Left ventricle myocardium superior (tissue), 1 donor: Measurements from ENCODE around the gene LTBP1. TPM values are rescaled to one million over a fixed set of nuclear protein-coding genes. Genes with fewer than 3 reads are reported as not detected.
A peak's percentile ranks its signal among the peaks of the same experiment; 100 is the strongest.

Experiments used
- ATAC-seq: fragments of 200-7000 bp; cut with Tn5 transposase; one replicate; pipeline ENCODE4 v1.9.1; 2020; ENCODE audit warnings: mild to moderate bottlenecking, moderate library complexity
- DNase-seq: peaks from one replicate; pipeline ENCODE4 v3.0.0-alpha.2; 2020
- intact Hi-C: fragments of 100-400 bp; cut with micrococcal nuclease; formaldehyde crosslinking; loops from one replicate; pipeline ENCODE4 v1.11.0; 2022
- total RNA-seq: library from RNA; stranded (reverse); fragmentation: NEBNext Ultra II Directional; extraction: Animal tissue kit (Norgen Biotek cat#: 25700); gene quantifications from one replicate; pipeline ENCODE4 v1.2.1, GENCODE V29; 2021
- donor health status: DM: no; HTN: yes; CAD: no; lungs with severe emphysema.

The LTBP1 gene
- total RNA-seq, 1 donor from 2014 or later: 72.5 TPM

DNA sequence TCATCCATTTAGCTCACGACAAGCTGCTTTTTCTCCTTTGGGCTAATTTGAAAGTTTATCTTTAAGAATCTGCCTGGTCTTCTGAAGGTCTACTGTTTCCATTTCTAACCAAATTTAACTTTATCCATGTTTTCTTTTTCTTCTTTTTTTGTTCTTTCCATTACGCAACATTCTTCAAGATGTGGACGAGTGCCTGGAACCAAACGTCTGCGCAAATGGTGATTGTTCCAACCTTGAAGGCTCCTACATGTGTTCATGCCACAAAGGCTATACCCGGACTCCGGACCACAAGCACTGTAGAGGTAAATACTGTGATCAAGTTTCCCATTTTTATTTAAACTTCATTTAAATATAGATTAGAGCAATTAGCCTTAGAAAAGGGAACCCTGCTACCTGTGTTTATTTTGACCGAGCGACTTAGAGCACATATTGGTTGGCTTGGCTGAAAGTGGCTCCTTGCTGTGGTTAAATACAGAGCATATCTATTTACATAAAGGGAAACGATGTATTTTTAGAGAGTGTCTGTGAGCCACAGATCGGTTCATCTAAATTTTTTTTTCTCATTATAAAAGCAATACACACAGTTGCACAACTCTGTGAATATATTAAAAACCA is 346.3 kb downstream of the LTBP1 start:
- intact Hi-C loops: no loop called here
- ATAC-seq: peak; percentile 27

DNA sequence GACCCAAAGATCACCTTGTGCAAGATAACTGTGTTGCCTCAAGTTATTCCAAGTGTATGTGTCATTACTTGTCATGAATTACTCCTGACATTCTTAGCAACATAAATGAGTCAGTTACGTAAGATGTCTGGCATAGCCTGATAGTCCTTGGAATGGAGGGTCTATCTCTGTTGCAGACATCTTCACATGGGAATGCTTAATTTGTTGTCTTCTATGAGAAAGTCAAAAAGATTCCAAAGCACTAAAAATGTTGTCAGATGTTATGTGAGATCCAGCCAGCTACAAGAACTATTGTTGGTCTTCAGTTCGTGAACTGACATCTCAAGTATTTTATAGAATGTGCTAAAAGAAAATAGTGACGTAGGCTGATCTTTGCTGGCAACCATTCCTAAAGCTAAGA is 351.5 kb downstream of the LTBP1 start:
- ATAC-seq (peak; percentile 39), DNase-seq (no peak)
- intact Hi-C loops: no loop called here

More for the DNA sequence above, 346.3 kb downstream of the LTBP1 start:
- no peak for DNase-seq

GRCh38 chr2:33301355-33301754 is 354.6 kb downstream of the LTBP1 start:
- intact Hi-C loops: no loop called here

DNA sequence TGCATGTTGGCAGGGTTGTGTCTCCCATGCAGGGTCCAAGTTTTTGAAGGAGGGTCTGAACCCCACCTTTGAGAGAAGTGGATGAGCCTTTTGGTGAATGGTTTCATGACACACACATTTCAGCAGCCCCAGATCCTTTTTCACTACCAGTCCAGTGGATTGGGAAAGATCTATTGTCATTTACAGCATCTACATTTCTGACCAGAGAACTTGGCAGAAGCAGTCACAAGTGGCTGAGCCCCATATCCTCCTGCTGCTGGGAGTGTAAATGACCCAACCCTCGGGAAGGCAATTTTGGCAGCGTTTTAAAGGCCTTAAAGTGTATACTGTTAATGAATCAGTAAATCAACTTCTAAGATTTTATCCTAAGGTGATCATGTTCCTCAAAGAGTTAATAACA is 355.6 kb downstream of the LTBP1 start:
- intact Hi-C loops: no loop called here
- ATAC-seq (no peak), DNase-seq (no peak)

More at GRCh38 chr2:33301355-33301754, 354.6 kb downstream of the LTBP1 start:
- DNase-seq: no peak
- no peak for ATAC-seq

GRCh38 chr2:33304032-33304864 is 357.5 kb downstream of the LTBP1 start:
- intact Hi-C loops: no loop called here
- no peak for DNase-seq
- peak; percentile 65 for ATAC-seq

DNA sequence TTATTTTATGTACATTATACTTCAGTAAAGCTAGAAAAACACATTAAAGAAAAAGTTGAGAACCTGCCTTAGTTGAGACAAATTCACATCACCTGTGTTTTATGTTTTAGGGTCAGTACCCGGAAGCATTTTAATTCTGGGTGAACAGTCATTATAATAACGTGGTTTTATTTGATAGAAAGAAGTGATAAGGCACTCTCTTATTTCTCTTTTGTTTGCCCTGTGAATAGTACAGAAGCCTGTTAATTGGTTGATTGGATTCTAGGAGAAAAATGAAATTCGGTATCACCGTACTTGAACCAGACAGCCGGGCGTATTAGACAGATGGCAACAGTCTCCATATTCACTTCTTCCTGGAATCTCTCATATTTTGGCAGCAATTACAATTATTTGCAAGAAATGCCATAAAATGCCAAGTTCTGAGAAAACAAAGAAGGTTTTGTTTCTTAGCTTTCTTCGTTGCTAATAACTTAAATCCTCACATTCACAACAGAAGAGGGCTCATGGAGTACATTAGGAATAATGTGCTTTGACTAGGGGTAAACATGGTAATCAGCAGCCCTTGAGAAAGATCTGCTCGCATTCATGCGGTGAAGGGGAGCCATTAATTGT is 361.0 kb downstream of the LTBP1 start:
- DNase-seq (no peak), ATAC-seq (peak; percentile 44)
- intact Hi-C loops: no loop called here

DNA sequence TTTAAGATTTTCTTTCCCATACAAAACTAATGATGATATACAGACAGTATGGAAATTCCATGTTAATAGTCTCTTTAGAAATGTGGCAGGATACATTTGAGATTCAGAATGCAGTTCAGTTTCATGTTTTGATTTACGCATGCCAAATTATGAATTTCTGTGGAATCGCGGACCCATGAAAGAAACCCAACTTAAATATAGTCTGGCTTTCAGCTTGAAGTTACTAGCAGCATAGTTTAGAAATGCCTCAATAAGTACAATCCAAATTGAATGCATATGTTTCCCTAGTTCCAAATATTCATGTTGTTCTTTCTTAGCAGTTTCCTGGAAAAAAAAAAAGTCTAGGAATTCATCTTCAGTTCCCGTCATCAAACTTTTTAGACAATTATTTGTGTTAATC is 365.6 kb downstream of the LTBP1 start:
- no peak for DNase-seq
- intact Hi-C loops: no loop called here
- no peak for ATAC-seq

DNA sequence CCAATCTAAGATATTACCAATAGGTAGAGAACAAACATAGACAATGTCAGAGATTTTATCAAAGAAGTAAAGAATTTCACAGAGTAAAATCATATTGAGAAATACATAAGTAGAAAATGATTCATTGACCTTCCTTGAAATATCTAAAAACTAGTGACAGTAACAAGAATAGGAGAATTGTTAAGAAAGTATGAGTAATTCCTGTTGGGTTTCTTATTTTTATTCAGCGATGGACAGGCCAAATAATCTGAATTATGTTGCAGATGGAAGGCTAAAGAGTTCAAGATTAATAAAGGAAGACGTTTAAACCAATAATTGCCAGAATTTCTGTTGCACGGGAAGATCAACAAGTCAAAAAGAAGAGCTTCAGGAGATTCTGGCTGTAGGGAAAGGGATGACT is 366.3 kb downstream of the LTBP1 start:
- intact Hi-C loops: no loop called here
- no peak for ATAC-seq

DNA sequence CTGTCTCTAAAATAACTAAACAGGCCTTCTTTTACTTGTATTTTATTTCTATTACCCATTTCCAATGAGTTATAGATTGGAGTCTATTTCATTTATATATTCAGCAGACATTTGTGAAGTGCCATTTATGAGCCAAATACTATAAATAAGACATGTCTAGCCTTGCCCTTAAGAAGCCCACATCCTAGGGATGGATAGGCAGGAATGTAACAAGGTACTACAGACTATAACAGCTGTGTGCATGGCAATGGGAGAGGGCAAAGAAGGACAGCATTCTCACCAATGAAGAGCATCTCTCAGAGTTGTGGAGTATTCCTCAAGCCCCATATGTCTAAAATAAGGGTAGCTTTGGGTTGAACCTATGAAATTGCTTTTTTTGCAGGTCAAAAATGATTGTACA is 367.8 kb downstream of the LTBP1 start:
- DNase-seq (no peak), ATAC-seq (no peak)
- intact Hi-C loops: no loop called here

More for the DNA sequence above, 366.3 kb downstream of the LTBP1 start:
- DNase-seq: no peak

DNA sequence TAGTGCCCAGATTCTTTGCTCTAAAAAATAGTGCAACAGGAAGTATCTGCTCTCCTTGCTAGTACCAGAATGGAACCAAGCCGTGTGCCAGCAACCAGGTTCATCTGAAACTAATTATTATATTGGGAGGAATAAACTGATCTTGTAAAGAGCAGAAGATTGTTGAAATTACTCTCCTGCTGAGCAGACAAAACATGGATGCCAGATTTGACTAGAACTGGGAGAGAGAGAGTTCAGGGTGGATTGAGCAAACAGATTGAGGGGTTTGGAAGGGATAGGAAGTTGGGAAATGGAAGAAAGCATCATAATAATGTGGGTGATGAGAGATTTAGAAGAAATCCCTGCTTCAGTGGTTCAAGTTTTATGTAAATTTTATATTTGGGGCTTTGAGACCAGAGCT is 369.6 kb downstream of the LTBP1 start:
- intact Hi-C loops: no loop called here
- ATAC-seq (no peak), DNase-seq (no peak)

GRCh38 chr2:33317369-33318007 is 370.7 kb downstream of the LTBP1 start:
- DNase-seq (no peak), ATAC-seq (peak; percentile 76)
- intact Hi-C loops: no loop called here

DNA sequence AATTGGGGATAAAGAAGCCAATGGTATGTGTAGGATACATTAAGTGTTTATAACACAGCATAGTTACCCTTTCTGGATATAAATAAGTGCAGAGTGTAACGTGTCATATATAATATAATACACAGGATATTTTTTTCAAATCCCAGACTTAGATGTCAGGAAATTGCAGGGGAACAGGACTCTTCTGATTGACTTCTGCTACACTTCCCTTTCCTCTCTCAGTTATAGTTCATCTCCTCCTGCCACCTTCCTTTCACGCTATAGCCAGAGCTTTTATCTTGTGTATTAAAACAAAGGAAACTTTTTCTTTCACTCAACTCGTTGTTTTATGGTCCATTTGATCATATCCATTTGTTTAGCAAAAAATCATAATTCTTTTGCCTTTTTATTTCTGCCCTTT is 371.7 kb downstream of the LTBP1 start:
- intact Hi-C loops: no loop called here
- DNase-seq (no peak), ATAC-seq (no peak)

- intact Hi-C loops: no loop called here
- ATAC-seq (no peak), DNase-seq (no peak)
These were observed 373.8 kb downstream of the LTBP1 start for GRCh38 chr2:33320573-33320972.

DNA sequence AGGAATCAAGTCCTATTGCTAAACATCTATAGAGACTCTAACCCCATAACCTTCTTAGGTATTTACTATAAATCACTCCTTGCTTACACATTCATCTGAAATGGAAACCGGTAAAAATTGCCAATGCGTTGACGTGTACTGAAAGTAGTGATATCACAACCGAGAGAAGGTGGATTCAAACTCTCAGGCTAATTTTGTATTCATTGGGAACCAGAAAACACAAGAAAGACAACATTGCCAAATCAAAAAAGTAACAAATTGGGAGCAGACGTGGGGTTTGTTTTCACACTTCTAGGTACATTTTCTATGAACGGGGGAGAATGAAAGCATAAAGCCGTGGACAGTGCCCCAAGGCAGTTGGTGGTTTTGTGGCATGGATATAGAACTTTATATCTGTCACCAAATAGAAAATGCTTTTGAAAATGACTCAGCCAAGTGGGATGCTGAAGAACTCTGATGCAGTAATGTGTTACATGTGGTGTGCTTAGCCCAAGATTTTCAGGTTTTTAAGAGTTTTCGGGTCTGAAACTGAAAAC is 374.6 kb downstream of the LTBP1 start:
- DNase-seq: no peak
- intact Hi-C loops: no loop called here
- ATAC-seq: no peak

DNA sequence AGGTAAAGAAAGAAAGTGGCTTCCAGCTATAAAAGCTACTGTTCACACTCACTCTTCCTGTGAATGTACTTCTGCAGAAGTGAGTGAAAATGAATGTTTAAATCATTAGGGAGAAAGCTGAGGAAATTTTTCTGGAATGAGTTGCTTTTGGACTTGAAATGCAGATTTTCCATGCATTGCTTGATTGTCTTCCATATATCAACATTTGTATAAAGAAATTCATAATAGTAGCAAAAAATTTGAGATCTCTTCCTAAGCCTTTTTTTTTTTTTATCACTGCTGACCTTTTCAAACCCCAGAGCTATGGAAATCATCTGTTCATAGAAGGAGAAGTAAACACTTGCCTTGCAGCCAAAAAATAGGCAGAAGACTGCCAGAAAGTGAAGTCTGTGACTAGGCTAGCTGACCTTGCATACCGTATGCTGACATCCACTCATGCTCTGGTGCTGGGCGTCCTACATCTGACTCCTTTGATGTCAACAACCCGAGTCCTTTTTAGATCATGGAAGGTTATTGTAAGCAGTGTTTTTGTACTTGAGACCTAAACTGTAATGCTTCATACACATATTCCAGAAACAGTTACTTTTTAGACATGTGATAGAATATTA is 375.2 kb downstream of the LTBP1 start:
- ATAC-seq: peak; percentile 85
- intact Hi-C loops: no loop called here
- DNase-seq: peak; percentile 49

- intact Hi-C loops: no loop called here
- ATAC-seq: no peak
- DNase-seq: no peak
These were observed 375.9 kb downstream of the LTBP1 start for GRCh38 chr2:33322612-33323011.

GRCh38 chr2:33323957-33324356 is 377.2 kb downstream of the LTBP1 start:
- DNase-seq: no peak
- intact Hi-C loops: no loop called here
- peak; percentile 24 for ATAC-seq

- DNase-seq (no peak), ATAC-seq (no peak)
- intact Hi-C loops: no loop called here
These were observed 379.3 kb downstream of the LTBP1 start for GRCh38 chr2:33326100-33326499.

DNA sequence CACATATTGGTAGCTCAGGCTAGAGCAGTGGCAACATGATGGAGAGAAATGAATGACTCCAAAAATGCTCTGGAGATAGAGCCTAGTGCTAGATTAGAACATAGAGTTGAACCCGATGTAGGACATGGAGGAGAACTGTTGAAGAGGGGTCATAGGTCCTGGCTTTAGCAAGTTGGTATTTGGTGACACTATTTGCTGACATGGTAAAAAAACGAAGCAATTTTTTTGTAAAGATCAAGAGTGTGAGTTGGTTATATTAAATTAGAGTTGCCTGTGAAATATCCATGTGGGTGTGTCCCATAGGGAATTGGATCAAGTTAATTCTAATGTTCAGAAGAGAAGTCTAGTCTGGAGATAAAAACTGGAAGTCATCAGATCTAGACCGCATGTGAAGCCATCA is 386.7 kb downstream of the LTBP1 start:
- ATAC-seq: no peak
- no peak for DNase-seq
- intact Hi-C loops: no loop called here
